Measurements from ENCODE around the gene SLCO2A1.

DNA sequence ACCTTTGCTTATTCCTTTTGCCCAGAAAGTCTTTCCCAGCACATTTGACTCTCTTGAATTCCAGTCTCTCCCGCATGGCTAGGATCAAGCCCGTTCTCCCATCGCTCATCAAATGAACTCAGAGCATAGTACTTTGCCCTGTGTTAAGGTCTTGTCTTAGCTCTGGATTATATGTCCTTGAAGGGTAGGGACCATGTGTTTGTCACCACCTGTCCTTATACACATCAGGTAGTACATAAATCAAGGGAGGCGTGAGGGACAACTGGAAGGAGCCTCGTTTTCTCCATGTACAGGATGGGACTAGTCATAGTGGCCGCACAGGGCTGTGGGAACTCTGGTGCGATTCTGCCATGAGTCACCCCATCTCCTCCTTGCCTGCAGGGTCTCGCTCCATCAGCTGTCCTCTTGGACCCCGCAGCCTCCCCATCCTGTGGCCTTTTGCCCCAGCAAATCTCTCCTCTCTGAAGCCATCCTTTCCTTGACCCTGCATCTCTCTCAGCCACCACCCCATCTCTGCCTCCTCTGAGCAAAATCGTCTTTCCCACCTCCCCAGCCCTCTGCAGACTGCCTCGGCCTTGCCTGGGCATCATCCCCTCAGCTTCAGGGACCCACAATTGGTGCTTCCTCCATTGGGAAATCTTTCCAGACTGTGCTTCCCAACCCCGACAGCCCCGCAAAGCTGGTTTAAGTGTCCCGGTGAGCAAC lies 100.7 kb downstream of the SLCO2A1 start:
- TF ChIP-seq CTCF (IDR thresholded peaks at IDR 0.05) = no peak
- TF ChIP-seq POLR2AphosphoS5 (IDR thresholded peaks at IDR 0.05) = no peak
- TF ChIP-seq POLR2A (IDR thresholded peaks at IDR 0.05) = no peak

Measured in breast epithelium (tissue), 3 donors.